Activated B cell treated with CpG ODN at 0.5 μM for 24 hours (primary cell): ENCODE results near the gene MAG. TPM values are rescaled to one million over a fixed set of nuclear protein-coding genes. Genes with fewer than 3 reads are reported as not detected.
A peak's percentile ranks its signal among the peaks of the same experiment; 100 is the strongest.

ENCODE experiments used
- ATAC-seq: fragments of 200-7000 bp; cut with Tn5 transposase; one replicate; pipeline ENCODE4 v1.10.0; 2021; ENCODE audit warnings: low read depth, mild to moderate bottlenecking, moderate library complexity
- CTCF ChIA-PET: fragments of 350-600 bp; sonication (Branson Sonifier 250); formaldehyde crosslinking; loops from one replicate; lab custom pipeline; 2021; ENCODE audit warnings: antibody characterized with exemption; lab: Charles Lee
- POLR2A ChIA-PET: fragments of 350-600 bp; sonication (Branson Sonifier 250); formaldehyde crosslinking; loops from one replicate; lab custom pipeline; 2021; ENCODE audit warnings: antibody characterized with exemption; lab: Charles Lee
- DNase-seq: peaks from one replicate; pipeline ENCODE4 v3.0.0; 2022
- H3K27ac Mint-ChIP-seq: one replicate; pipeline ENCODE4 v1.8.0; 2020; ENCODE audit warnings: mixed read lengths
- H3K27me3 Mint-ChIP-seq: one replicate; pipeline ENCODE4 v1.8.0; 2021; ENCODE audit warnings: mixed read lengths
- H3K36me3 Mint-ChIP-seq: one replicate; pipeline ENCODE4 v1.8.0; 2021; ENCODE audit warnings: low read depth, mixed read lengths
- H3K4me1 Mint-ChIP-seq: one replicate; pipeline ENCODE4 v1.8.0; 2021; ENCODE audit warnings: mixed read lengths
- H3K4me3 Mint-ChIP-seq: one replicate; pipeline ENCODE4 v1.8.0; 2020; ENCODE audit warnings: mild to moderate bottlenecking, mixed read lengths
- H3K9me3 Mint-ChIP-seq: one replicate; pipeline ENCODE4 v1.8.0; 2020; ENCODE audit warnings: mixed read lengths
- intact Hi-C: fragments of 100-400 bp; cut with micrococcal nuclease; formaldehyde crosslinking; loops from one replicate; pipeline ENCODE4 v1.15.1; 2024
- total RNA-seq: library from RNA; stranded (reverse); gene quantifications from 2 replicates; pipeline ENCODE4 v1.2.3, GENCODE V29; 2022
- TF ChIP-seq, protein P1 (sequence below): fragments of 200-600 bp; IDR thresholded peaks from one replicate; pipeline ENCODE4 v1.8.0; 2022; ENCODE audit warnings: antibody characterized with exemption, mild to moderate bottlenecking

Gene MAG
- total RNA-seq, 1 donor from 2014 or later, result 0.31 TPM

DNA sequence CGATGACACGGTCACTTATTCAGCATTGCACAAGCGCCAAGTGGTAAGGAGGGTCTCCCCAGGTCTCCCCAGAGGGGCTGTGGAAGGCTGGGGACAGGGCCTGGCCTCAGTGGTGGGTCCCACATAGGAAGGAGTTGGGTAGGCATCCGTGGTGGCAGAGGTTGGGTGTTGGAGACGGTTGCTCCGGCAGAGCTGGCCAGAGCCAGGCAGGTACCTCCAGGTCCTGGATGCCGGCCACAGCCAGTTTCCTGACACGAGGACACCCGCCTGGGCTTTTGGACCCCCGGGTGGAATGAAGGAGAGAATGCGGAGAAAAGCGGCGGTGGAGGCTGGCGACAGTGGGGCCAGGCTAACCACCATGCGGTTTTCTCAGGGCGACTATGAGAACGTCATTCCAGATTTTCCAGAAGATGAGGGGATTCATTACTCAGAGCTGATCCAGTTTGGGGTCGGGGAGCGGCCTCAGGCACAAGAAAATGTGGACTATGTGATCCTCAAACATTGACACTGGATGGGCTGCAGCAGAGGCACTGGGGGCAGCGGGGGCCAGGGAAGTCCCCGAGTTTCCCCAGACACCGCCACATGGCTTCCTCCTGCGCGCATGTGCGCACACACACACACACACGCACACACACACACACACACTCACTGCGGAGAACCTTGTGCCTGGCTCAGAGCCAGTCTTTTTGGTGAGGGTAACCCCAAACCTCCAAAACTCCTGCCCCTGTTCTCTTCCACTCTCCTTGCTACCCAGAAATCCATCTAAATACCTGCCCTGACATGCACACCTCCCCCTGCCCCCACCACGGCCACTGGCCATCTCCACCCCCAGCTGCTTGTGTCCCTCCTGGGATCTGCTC, 54.5 kb downstream of the MAG start:
- H3K4me1 Mint-ChIP-seq, result peaks cover 92% of the 10 kb centered on the region
- peak overlapping the region; percentile 98 for H3K27ac Mint-ChIP-seq
- ATAC-seq (peak; percentile 53), DNase-seq (peak; percentile 79)
- peaks cover 64% of the 10 kb centered on the region for H3K36me3 Mint-ChIP-seq
- H3K9me3 Mint-ChIP-seq, result no peaks in the 10 kb centered on the region
- peaks cover 2% of the 10 kb centered on the region for H3K27me3 Mint-ChIP-seq
- TF ChIP-seq, protein P1, sequence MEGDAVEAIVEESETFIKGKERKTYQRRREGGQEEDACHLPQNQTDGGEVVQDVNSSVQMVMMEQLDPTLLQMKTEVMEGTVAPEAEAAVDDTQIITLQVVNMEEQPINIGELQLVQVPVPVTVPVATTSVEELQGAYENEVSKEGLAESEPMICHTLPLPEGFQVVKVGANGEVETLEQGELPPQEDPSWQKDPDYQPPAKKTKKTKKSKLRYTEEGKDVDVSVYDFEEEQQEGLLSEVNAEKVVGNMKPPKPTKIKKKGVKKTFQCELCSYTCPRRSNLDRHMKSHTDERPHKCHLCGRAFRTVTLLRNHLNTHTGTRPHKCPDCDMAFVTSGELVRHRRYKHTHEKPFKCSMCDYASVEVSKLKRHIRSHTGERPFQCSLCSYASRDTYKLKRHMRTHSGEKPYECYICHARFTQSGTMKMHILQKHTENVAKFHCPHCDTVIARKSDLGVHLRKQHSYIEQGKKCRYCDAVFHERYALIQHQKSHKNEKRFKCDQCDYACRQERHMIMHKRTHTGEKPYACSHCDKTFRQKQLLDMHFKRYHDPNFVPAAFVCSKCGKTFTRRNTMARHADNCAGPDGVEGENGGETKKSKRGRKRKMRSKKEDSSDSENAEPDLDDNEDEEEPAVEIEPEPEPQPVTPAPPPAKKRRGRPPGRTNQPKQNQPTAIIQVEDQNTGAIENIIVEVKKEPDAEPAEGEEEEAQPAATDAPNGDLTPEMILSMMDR, result no peak
- intact Hi-C loops, result loop anchor here (1.0 to 10.0 kb wide), 9 partner anchors 9 to 366 kb away; no protein-coding TSS in a partner anchor
- ChIA-PET CTCF (interaction anchor here (0.8 to 4.8 kb wide), 7 partner anchors 11 to 122 kb away, joined by 3 to 37 read pairs (median 5); partner anchors contain the start of gene HAMP), POLR2A (interaction anchor here (0.9 to 11.2 kb wide), 22 partner anchors 11 to 297 kb away, joined by 3 to 645 read pairs (median 6); partner anchors contain the start of genes CD22, FXYD7, HAMP and USF2)
- peak overlapping the region; percentile 74 for H3K4me3 Mint-ChIP-seq

DNA sequence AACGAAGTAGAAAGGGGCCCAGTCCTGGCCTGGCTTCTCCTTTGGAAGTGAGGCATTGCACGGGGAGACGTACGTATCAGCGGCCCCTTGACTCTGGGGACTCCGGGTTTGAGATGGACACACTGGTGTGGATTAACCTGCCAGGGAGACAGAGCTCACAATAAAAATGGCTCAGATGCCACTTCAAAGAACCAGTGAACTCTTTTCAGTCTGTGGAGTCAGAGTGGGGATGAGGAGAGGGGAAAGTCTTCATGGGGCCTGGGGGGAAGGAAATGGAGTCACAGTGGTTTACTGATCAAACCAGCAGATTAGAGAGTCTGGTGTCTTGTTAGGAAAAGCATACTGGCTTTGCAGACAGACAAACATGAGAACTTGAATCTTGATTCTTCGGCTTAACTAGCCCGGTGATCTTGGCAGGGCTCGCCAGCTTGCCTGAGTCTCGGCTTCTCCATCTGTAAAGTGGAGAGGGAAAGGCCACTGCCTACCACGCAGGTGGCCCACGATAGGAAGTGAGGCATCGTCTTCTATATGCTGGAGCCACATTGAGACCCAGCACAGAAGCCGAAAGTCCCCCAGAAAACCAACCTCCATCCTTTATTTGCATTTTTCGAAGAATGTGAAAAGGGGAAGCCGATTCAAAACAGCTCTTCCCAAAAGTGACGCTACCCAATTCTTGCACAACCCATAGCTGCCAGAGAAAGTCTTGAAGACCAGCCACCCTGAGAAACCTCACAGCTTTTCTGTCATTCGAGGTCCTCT, 55.4 kb downstream of the MAG start, which contains the start of gene FFAR1:
TSS of gene FFAR1 (plus strand) at position 732 of the 759 bp plus-strand sequence. CDS start 3,650 bp downstream, outside the sequence.
- H3K36me3 Mint-ChIP-seq, result peaks cover 55% of the 10 kb centered on the region
- ChIA-PET CTCF (interaction anchor here (0.9 to 4.8 kb wide), 9 partner anchors 10 to 148 kb away, joined by 3 to 37 read pairs (median 5); partner anchors contain the start of genes CD22 and HAMP), POLR2A (interaction anchor here (0.6 to 11.2 kb wide), 44 partner anchors 10 to 401 kb away, joined by 3 to 645 read pairs (median 4); partner anchors contain the start of genes CD22, FXYD7, HAMP and LIN37)
- peak; percentile 66 for ATAC-seq
- H3K9me3 Mint-ChIP-seq, result no peaks in the 10 kb centered on the region
- H3K4me1 Mint-ChIP-seq, result peaks cover 84% of the 10 kb centered on the region
- peaks cover 2% of the 10 kb centered on the region for H3K27me3 Mint-ChIP-seq
- peak within 1 kb of the TSS; percentile 74 for H3K4me3 Mint-ChIP-seq
- H3K27ac Mint-ChIP-seq, result peak within 1 kb of the TSS; percentile 98
- intact Hi-C loops, result loop anchor here (1.0 to 10.0 kb wide), 9 partner anchors 10 to 365 kb away; no protein-coding TSS in a partner anchor
- DNase-seq, result peak; percentile 64
- TF ChIP-seq, protein P1, result no peak

DNA sequence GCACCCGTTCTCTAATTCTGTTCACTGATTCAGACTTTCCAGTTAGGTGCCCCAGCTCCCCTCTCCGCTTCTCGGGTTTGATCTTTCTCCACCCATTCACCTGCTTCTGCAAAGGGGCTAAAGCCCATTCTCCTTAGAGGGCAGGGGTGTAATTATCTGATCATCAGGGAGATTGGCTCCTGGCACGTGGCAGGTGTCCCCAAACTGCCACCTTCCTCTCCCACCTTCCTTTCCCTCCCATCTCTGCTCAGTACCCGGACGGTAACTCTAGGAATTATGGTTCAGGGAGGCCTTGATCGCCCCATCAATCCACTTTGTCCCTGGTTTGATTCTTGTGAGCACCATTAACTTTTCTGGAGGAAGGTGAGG, 56.0 kb downstream of the MAG start:
- peak overlapping the region; percentile 74 for H3K4me3 Mint-ChIP-seq
- peaks cover 49% of the 10 kb centered on the region for H3K36me3 Mint-ChIP-seq
- H3K27me3 Mint-ChIP-seq, result peaks cover 2% of the 10 kb centered on the region
- H3K9me3 Mint-ChIP-seq, result no peaks in the 10 kb centered on the region
- peaks cover 84% of the 10 kb centered on the region for H3K4me1 Mint-ChIP-seq
- ChIA-PET POLR2A (interaction anchor here (0.6 to 11.2 kb wide), 40 partner anchors 9 to 400 kb away, joined by 3 to 645 read pairs (median 4); partner anchors contain the start of genes CD22, HAMP, LIN37 and USF2), CTCF (interaction anchor here (0.9 to 4.8 kb wide), 8 partner anchors 11 to 147 kb away, joined by 3 to 37 read pairs (median 6); partner anchors contain the start of gene CD22)
- H3K27ac Mint-ChIP-seq, result peak overlapping the region; percentile 98
- ATAC-seq (no peak), DNase-seq (peak; percentile 47)
- TF ChIP-seq, protein P1, result no peak
- intact Hi-C loops, result loop anchor here (1.0 to 10.0 kb wide), 9 partner anchors 11 to 364 kb away; no protein-coding TSS in a partner anchor

DNA sequence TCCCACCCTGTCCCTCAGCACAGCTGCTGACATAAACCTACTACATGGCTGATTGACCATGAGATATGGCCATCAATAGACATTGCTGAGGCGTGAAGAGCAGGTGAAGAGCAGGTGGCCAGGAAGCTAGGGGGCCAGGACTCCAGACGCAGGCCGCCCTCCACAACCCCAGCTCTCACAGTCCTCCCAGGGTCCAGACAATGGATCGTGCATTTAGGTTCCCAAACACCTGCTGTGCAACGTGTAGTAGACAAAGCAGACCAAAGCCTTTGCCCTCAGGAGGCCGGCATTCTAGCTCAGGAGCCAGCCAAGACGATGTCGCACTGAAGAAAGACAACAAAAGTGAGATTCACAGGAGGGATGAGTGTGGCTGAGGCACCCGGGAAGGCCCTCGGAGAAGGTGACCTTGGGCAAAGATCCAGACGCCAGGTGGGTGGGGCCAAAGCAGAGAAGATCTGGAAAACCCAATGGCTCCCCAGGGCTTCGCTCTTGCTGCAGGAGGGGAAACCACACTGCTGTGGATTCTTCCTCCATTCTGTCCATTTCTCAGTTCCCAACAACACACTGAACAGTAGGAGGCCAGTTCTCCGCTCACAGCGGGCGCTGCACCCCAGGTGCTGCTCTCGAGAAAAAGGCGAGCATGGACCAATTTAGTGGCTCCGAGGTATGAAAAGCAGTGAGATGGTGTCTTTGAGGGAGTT, 57.1 kb downstream of the MAG start:
- DNase-seq (no peak), ATAC-seq (no peak)
- Mint-ChIP-seq H3K4me1 (peaks cover 76% of the 10 kb centered on the region), H3K27me3 (peaks cover 2% of the 10 kb centered on the region), H3K27ac (peak overlapping the region; percentile 98), H3K4me3 (peak overlapping the region; percentile 57), H3K36me3 (peaks cover 40% of the 10 kb centered on the region), H3K9me3 (no peaks in the 10 kb centered on the region)
- TF ChIP-seq, protein P1, result no peak
- intact Hi-C loops, result loop anchor here (5.0 to 10.0 kb wide), 2 partner anchors 284 to 363 kb away; no protein-coding TSS in a partner anchor
- ChIA-PET POLR2A (interaction anchor here (0.6 to 11.2 kb wide), 21 partner anchors 8 to 282 kb away, joined by 3 to 645 read pairs (median 7); partner anchors contain the start of genes CD22 and USF2), CTCF (interaction anchor here (0.7 to 4.8 kb wide), 5 partner anchors 17 to 146 kb away, joined by 3 to 37 read pairs (median 12); no protein-coding TSS in a partner anchor)
